Measurements from ENCODE around the gene HOMER1. TPM values are rescaled to one million over a fixed set of nuclear protein-coding genes. Genes with fewer than 3 reads are reported as not detected.

The HOMER1 gene
- total RNA-seq, 2 donors from 2014 or later, result 42.4 to 43.3 TPM

- Histone ChIP-seq H3K36me3 (ENCODE audit: control insufficient read depth, insufficient read depth, low read length) (no peaks in the 10 kb centered on the region), H3K9me3 (ENCODE audit: control insufficient read depth, low read length) (no peaks in the 10 kb centered on the region), H3K27me3 (ENCODE audit: control insufficient read depth, insufficient read depth, low read length, poor library complexity, severe bottlenecking) (no peaks in the 10 kb centered on the region), H3K9ac (ENCODE audit: extremely low read depth, low read length, poor library complexity, severe bottlenecking) (peak overlapping the region; percentile 79), H3K4me3 (ENCODE audit: low read length) (peak overlapping the region; percentile 84), H3K27ac (ENCODE audit: low read depth, low read length) (no peak overlapping the region), H3K4me1 (ENCODE audit: control insufficient read depth, insufficient read depth, low read length) (no peaks in the 10 kb centered on the region)
- Mint-ChIP-seq H3K27ac (no peak overlapping the region), H3K4me1 (peaks cover 43% of the 10 kb centered on the region), H3K9me3 (no peaks in the 10 kb centered on the region), H3K36me3 (ENCODE audit: low read depth) (peaks cover 3% of the 10 kb centered on the region), H3K4me3 (peak overlapping the region; percentile 92), H3K27me3 (ENCODE audit: insufficient read depth) (no peaks in the 10 kb centered on the region)
- 0 to 2% methylated on average over 9 to 11 of the region's 11 CpGs for WGBS, 2 experiments (ENCODE audit: insufficient coverage in 1 of 2, insufficient read length in 1 of 2)
- no peak for DNase-seq
- TF ChIP-seq, protein P1, sequence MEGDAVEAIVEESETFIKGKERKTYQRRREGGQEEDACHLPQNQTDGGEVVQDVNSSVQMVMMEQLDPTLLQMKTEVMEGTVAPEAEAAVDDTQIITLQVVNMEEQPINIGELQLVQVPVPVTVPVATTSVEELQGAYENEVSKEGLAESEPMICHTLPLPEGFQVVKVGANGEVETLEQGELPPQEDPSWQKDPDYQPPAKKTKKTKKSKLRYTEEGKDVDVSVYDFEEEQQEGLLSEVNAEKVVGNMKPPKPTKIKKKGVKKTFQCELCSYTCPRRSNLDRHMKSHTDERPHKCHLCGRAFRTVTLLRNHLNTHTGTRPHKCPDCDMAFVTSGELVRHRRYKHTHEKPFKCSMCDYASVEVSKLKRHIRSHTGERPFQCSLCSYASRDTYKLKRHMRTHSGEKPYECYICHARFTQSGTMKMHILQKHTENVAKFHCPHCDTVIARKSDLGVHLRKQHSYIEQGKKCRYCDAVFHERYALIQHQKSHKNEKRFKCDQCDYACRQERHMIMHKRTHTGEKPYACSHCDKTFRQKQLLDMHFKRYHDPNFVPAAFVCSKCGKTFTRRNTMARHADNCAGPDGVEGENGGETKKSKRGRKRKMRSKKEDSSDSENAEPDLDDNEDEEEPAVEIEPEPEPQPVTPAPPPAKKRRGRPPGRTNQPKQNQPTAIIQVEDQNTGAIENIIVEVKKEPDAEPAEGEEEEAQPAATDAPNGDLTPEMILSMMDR (conservative IDR thresholded peaks at IDR 0.05), result no peak
Measured at GRCh38 chr5:79512049-79512448, 1.9 kb downstream of the HOMER1 start.

- TF ChIP-seq, protein P1 (conservative IDR thresholded peaks at IDR 0.05), result no peak
- Histone ChIP-seq H3K9me3 (ENCODE audit: control insufficient read depth, low read length) (no peaks in the 10 kb centered on the region), H3K27ac (ENCODE audit: low read depth, low read length) (no peak overlapping the region), H3K9ac (ENCODE audit: extremely low read depth, low read length, poor library complexity, severe bottlenecking) (no peak overlapping the region), H3K27me3 (ENCODE audit: control insufficient read depth, insufficient read depth, low read length, poor library complexity, severe bottlenecking) (no peaks in the 10 kb centered on the region), H3K4me3 (ENCODE audit: low read length) (peak overlapping the region; percentile 84), H3K36me3 (ENCODE audit: control insufficient read depth, insufficient read depth, low read length) (no peaks in the 10 kb centered on the region), H3K4me1 (ENCODE audit: control insufficient read depth, insufficient read depth, low read length) (no peaks in the 10 kb centered on the region)
- H3K27me3 Mint-ChIP-seq (ENCODE audit: insufficient read depth), result no peaks in the 10 kb centered on the region
- H3K9me3 Mint-ChIP-seq, result no peaks in the 10 kb centered on the region
- H3K4me3 Mint-ChIP-seq, result peak overlapping the region; percentile 92
- no peak for DNase-seq
- H3K4me1 Mint-ChIP-seq, result peaks cover 41% of the 10 kb centered on the region
- peaks cover 3% of the 10 kb centered on the region for H3K36me3 Mint-ChIP-seq (ENCODE audit: low read depth)
- no peak overlapping the region for H3K27ac Mint-ChIP-seq
- 70 to 100% methylated on average over 2 to 6 of the region's 6 CpGs for WGBS, 2 experiments (ENCODE audit: insufficient coverage in 1 of 2, insufficient read length in 1 of 2)
Measured at GRCh38 chr5:79510638-79511037, 3.3 kb downstream of the HOMER1 start.

DNA sequence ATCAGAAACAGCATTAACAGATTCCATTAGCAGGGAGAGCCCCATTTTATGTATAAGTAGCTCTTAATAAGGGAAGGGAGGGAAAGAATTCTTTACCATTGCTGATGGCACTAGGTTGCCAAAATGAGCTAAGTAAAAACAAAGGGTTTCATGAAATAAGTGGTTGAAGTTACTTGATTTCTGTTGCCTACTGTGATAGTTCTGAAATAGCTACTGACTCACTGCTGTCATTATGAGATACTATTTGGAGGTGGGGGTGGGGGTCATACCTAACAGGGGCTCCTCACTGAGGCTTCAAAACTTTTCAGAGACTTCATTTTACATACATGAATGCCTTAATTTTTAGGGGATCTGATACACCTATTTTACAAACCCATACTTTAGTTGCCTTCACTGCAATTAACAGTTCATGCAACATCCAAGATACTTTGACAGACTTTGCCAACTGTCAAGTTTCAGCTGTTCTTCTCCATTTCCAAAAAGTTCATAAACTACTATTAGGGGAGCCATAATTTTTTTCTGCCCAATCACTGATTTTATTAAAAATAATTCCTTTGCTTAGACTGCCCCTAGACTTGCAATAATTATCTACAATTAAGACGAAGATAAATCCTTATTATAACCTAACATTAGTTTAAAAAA lies 4.6 kb downstream of the HOMER1 start:
- Mint-ChIP-seq H3K4me1 (peaks cover 41% of the 10 kb centered on the region), H3K4me3 (no peak overlapping the region), H3K27me3 (ENCODE audit: insufficient read depth) (no peaks in the 10 kb centered on the region), H3K9me3 (no peaks in the 10 kb centered on the region), H3K36me3 (ENCODE audit: low read depth) (peaks cover 3% of the 10 kb centered on the region), H3K27ac (no peak overlapping the region)
- DNase-seq, result no peak
- Histone ChIP-seq H3K27ac (ENCODE audit: low read depth, low read length) (no peak overlapping the region), H3K9me3 (ENCODE audit: control insufficient read depth, low read length) (no peaks in the 10 kb centered on the region), H3K36me3 (ENCODE audit: control insufficient read depth, insufficient read depth, low read length) (no peaks in the 10 kb centered on the region), H3K27me3 (ENCODE audit: control insufficient read depth, insufficient read depth, low read length, poor library complexity, severe bottlenecking) (no peaks in the 10 kb centered on the region), H3K4me1 (ENCODE audit: control insufficient read depth, insufficient read depth, low read length) (no peaks in the 10 kb centered on the region), H3K9ac (ENCODE audit: extremely low read depth, low read length, poor library complexity, severe bottlenecking) (no peak overlapping the region), H3K4me3 (ENCODE audit: low read length) (peak overlapping the region; percentile 50)
- no CpG with 5 or more reads among the region's 1 CpG for whole genome bisulfite sequencing, 2 experiments (ENCODE audit: insufficient coverage in 1 of 2, insufficient read length in 1 of 2)
- TF ChIP-seq, protein P1 (conservative IDR thresholded peaks at IDR 0.05), result no peak
